Urinary bladder (tissue), 4 donors: ENCODE results near the gene SEC14L5. TPM values are rescaled to one million over a fixed set of nuclear protein-coding genes. Genes with fewer than 3 reads are reported as not detected.

Source experiments
- DNase-seq: peaks from one replicate; pipeline ENCODE4 v3.0.0-alpha.2; 2015; ENCODE audit errors: extremely low spot score
- H3K27ac ChIP-seq: one replicate; pipeline ENCODE4 v1.5.1; 2013; ENCODE audit warnings: low read depth, mild to moderate bottlenecking, moderate library complexity
- H3K36me3 ChIP-seq: one replicate; pipeline ENCODE4 v1.6.1; 2013; ENCODE audit warnings: mild to moderate bottlenecking, moderate library complexity; ENCODE audit not compliant: insufficient read depth
- H3K4me1 ChIP-seq: one replicate; pipeline ENCODE4 v1.6.1; 2013; ENCODE audit warnings: mild to moderate bottlenecking, moderate library complexity; ENCODE audit not compliant: insufficient read depth
- H3K4me3 ChIP-seq: one replicate; pipeline ENCODE4 v1.5.1; 2013; ENCODE audit warnings: low read depth, low read length
- WGBS: extraction: QIAGEN DNeasy Blood & Tissue Kit; methylation state at CpG from one replicate; pipeline ENCODE4 v1.1.7; 2013; 5-methylcytosine and 5-hydroxymethylcytosine counted together
- polyA plus RNA-seq: library from polyadenylated mRNA; stranded (reverse); fragments of 200-250 nt; gene quantifications from one replicate; pipeline ENCODE4 v1.2.3, GENCODE V29; 2013
- total RNA-seq: library from RNA; depleted of rRNA; stranded (reverse); fragments of >200 nt; gene quantifications from one replicate; pipeline ENCODE4 v1.2.3, GENCODE V29; 2014
- donor health status: healthy with polysubstance abuse.
- donor health status: healthy.

SEC14L5 gene
- total RNA-seq (0.42 TPM), polyA plus RNA-seq (0.48 TPM)

- WGBS, result under 1% methylated on average over 56 of the region's 56 CpGs
- peak within 1 kb of the TSS; percentile 33 for H3K27ac ChIP-seq
- peak within 1 kb of the TSS; percentile 30 for H3K4me3 ChIP-seq
- peaks cover 3% of the 10 kb centered on the region for H3K4me1 ChIP-seq
- DNase-seq, result peak; percentile 93
- H3K36me3 ChIP-seq, result no peaks in the 10 kb centered on the region
Observed at GRCh38 chr16:4957720-4958509, at the start of gene SEC14L5. TSS of gene SEC14L5 (plus strand) at chr16:4958330. CDS start at chr16:4959324, 994 bp downstream.

GRCh38 chr16:4908854-4909401 lies 49.2 kb upstream of the SEC14L5 start:
- 88% methylated on average over 5 of the region's 5 CpGs for WGBS

GRCh38 chr16:4909825-4910224 lies 48.3 kb upstream of the SEC14L5 start:
- Histone ChIP-seq H3K27ac (no peak overlapping the region), H3K4me3 (no peak overlapping the region), H3K36me3 (no peaks in the 10 kb centered on the region), H3K4me1 (no peaks in the 10 kb centered on the region)
- DNase-seq, result no peak
- WGBS, result 91% methylated on average over 7 of the region's 7 CpGs

More at GRCh38 chr16:4908854-4909401, 49.2 kb upstream of the SEC14L5 start:
- Histone ChIP-seq H3K4me3 (no peak overlapping the region), H3K36me3 (no peaks in the 10 kb centered on the region), H3K4me1 (no peaks in the 10 kb centered on the region), H3K27ac (no peak overlapping the region)
- no peak for DNase-seq

GRCh38 chr16:4910828-4911227 lies 47.3 kb upstream of the SEC14L5 start:
- Histone ChIP-seq H3K4me1 (no peaks in the 10 kb centered on the region), H3K36me3 (no peaks in the 10 kb centered on the region), H3K4me3 (no peak overlapping the region), H3K27ac (no peak overlapping the region)
- WGBS, result 89% methylated on average over 12 of the region's 12 CpGs
- no peak for DNase-seq

- 62% methylated on average over 6 of the region's 6 CpGs for WGBS
- no peak for DNase-seq
Observed at GRCh38 chr16:4911970-4912386, 46.2 kb upstream of the SEC14L5 start.

DNA sequence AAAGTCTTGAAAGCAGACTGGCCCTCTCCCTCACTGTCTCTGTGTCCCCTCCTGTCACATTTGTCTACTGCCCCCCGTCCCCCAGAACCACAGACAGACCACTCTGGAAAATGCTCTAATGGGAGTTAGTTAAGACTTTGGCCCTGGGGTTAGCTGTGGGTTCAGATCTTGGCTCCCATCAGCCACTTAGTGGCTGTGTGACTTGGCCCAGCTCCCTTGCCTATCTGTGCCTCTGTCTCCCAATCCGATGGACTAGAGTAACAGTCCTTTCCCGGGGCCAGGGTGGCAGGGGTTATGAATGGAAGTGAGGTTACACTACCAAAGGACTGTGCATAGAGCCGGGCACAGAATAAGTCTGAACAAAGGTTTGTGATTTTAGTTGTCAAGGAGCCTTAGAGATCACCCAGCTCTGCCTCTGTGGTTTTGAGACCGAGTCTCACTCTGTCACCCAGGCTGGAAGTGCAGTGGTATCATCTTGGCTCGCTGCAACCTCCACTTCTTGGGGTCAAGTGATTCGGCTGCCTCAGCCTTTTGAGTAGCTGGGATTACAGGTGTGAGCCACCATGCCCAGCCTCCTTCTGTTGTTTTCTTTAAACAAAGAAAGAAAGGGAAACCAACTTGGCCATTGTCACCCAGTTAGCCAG lies 44.9 kb upstream of the SEC14L5 start:
- 81% methylated on average over 7 of the region's 7 CpGs for WGBS
- Histone ChIP-seq H3K36me3 (no peaks in the 10 kb centered on the region), H3K4me1 (no peaks in the 10 kb centered on the region), H3K4me3 (no peak overlapping the region), H3K27ac (no peak overlapping the region)
- DNase-seq, result no peak

More at GRCh38 chr16:4911970-4912386, 46.2 kb upstream of the SEC14L5 start:
- Histone ChIP-seq H3K4me3 (no peak overlapping the region), H3K27ac (no peak overlapping the region), H3K36me3 (no peaks in the 10 kb centered on the region), H3K4me1 (no peaks in the 10 kb centered on the region)

GRCh38 chr16:4913774-4914525 lies 44.2 kb upstream of the SEC14L5 start:
- Histone ChIP-seq H3K4me3 (no peak overlapping the region), H3K36me3 (no peaks in the 10 kb centered on the region), H3K4me1 (no peaks in the 10 kb centered on the region), H3K27ac (no peak overlapping the region)
- no peak for DNase-seq
- WGBS, result 91% methylated on average over 15 of the region's 15 CpGs

DNA sequence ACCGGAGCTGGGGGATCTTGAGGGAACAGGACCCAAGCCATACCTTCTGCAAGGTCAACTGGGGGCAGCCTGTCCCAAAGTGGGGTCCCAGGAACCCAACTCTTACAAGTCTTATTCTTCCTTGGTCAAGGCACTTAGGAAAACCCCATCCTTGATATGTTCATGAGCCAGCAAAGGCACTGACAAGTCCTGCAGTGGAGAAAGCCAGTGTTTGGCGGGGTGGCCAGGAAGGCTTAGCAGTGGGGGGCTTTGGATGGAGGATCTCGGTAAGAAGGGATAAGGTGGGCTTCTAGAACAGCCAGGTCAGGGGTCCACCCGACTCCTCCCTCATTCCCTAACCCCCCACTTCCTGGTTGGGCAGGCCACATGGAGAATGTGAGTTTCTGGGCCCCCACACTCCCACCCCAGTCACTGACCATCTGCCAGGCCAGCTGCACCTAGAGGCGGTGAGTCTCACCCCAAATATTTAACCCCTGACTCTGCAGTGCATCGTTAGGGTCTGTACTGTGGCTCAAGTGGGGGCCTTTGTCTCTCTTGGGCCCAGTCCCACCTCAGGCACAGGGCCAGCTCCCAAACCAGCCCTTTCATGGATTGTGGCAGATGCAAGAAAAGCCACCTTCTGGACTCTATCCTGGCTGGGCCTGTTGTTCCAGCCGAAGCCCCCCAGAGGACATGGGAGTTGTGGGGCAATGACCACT lies 43.5 kb upstream of the SEC14L5 start:
- Histone ChIP-seq H3K4me1 (no peaks in the 10 kb centered on the region), H3K36me3 (no peaks in the 10 kb centered on the region), H3K27ac (no peak overlapping the region), H3K4me3 (no peak overlapping the region)
- DNase-seq, result no peak
- 91% methylated on average over 7 of the region's 7 CpGs for WGBS

GRCh38 chr16:4915226-4915761 lies 42.8 kb upstream of the SEC14L5 start:
- no peaks in the 10 kb centered on the region for H3K4me1 ChIP-seq
- H3K27ac ChIP-seq, result no peak overlapping the region
- H3K4me3 ChIP-seq, result no peak overlapping the region
- H3K36me3 ChIP-seq, result no peaks in the 10 kb centered on the region
- WGBS, result 81% methylated on average over 11 of the region's 11 CpGs
- DNase-seq, result no peak

GRCh38 chr16:4917117-4917516 lies 41.0 kb upstream of the SEC14L5 start:
- no peak overlapping the region for H3K27ac ChIP-seq
- WGBS, result 31% methylated on average over 4 of the region's 4 CpGs

GRCh38 chr16:4918781-4919251 lies 39.3 kb upstream of the SEC14L5 start:
- no peak for DNase-seq
- 54% methylated on average over 13 of the region's 13 CpGs for WGBS
- H3K27ac ChIP-seq, result peak overlapping the region; percentile 11
- no peaks in the 10 kb centered on the region for H3K4me1 ChIP-seq
- H3K4me3 ChIP-seq, result no peak overlapping the region
- no peaks in the 10 kb centered on the region for H3K36me3 ChIP-seq

More at GRCh38 chr16:4917117-4917516, 41.0 kb upstream of the SEC14L5 start:
- Histone ChIP-seq H3K36me3 (no peaks in the 10 kb centered on the region), H3K4me3 (no peak overlapping the region), H3K4me1 (no peaks in the 10 kb centered on the region)
- no peak for DNase-seq

- Histone ChIP-seq H3K4me3 (no peak overlapping the region), H3K27ac (no peak overlapping the region), H3K36me3 (no peaks in the 10 kb centered on the region), H3K4me1 (no peaks in the 10 kb centered on the region)
- WGBS, result 54% methylated on average over 5 of the region's 5 CpGs
- DNase-seq, result no peak
Observed at GRCh38 chr16:4920826-4921225, 37.3 kb upstream of the SEC14L5 start.
